RKO (cell line): ENCODE data around the gene TCF7.
"Not testable (repeated sequence)": the region's sequence is repeated elsewhere in the genome, so short reads cannot be mapped to it uniquely, and the experiment has no call there.

Experiments used
- DNase-seq: peaks from one replicate; pipeline ENCODE4 v3.0.0-alpha.2; 2016; ENCODE audit warnings: low spot score

Gene TCF7

DNA sequence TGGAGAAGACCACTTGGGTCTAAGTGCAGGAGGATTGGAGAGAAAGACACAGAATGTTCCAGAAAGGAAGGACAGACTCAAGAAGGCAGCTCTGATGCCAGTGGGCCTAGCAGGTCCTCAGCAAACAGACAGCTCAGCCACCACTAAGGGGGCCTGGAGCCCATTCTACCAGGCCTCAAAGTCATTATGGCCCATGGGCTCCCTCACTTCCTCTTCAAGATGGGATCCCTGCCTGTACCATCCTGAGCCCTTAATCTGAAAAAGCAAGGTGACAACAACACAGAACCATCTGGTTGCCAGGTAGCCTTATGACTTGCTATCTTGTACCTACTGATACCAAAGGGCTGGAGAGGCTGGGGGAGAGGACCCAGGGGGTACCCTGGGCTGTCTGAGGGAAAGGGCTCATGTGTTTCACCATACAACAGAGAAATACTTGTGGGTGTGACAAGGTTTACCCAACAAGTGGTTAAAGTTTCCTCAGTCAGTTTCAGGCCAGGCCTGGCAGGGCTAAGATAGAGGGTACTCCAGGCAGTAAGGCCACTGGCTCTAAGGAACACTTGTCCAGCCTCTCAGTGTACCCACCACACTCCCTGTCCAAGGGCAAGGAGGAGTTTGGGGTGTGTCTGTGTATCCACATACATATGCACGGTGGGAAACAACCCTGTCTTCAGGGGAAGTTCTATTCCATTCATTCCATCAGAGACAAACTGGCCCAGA, 30.7 kb downstream of the TCF7 start:
- DNase-seq: no peak

DNA sequence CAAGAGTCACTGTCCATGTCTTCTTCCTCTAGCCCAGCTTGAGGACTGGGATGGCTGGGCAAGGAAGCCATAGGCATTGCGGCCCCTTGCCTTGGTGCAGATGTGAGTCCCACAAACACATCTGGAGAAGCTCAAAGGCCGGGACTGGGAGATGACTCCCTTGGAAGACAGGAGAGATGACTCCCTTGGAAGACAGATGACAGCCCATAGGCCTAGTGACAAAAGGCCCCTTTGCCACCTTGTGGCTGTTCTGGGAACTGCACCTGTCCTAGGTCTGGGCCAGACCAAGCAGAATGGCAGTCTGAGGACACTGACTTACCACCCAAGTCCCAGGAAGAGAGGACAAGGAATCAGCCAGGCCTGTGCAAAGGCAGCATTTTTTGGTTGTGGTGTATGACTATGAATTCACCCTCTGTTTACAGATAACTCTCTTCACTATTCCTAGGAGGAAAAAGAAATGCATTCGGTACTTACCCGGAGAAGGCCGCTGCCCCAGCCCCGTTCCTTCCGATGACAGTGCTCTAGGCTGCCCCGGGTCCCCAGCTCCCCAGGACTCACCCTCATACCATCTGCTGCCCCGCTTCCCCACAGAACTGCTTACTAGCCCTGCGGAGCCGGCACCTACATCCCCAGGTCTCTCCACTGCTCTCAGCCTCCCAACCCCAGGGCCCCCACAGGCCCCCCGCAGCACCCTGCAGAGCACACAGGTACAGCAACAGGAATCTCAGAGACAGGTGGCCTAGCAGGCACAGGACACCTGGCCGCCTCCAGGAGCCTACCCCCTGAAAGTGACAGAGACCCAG, 31.5 kb downstream of the TCF7 start:
- peak; percentile 64 for DNase-seq

DNA sequence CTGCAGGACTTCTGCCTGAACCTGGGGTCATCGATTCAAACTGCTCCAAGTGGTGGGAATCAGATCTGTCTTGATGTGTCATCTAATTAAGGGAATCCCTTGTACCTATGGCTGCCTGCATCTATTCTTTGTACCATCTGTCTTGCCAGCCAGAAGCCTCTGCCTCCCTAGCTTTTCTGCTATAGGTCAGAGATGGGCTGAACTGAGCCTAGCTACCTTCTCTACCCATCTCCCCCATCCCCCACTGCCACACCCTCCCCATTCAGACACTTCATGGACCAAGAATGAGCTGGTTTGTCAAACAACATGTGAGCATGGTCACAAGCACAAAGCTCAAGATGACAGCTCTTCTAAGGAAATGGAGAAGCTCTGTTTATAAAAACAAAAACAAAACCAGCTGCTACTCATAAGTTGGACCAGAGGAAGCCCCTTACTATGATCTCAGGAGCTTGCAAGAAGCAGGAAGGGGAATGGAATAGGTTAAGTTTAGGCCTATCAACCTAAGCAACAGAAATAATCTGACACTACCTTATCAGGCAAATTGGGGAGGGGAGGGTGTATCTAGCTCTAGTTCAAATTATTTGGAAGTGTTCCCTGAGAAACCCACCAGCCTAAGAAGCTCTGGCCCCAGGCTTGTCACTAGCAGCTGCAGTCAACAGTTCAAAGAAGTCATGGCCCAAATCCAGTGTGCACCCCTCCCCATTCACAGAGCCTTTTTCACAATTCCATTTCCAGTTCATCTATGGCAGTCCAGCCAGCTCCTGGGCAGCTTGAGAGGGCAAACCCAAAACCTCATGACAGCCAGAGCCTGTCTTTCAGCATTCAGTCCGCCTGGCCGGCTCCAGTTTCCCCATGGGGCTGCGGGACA, 32.4 kb downstream of the TCF7 start:
- no peak for DNase-seq

DNA sequence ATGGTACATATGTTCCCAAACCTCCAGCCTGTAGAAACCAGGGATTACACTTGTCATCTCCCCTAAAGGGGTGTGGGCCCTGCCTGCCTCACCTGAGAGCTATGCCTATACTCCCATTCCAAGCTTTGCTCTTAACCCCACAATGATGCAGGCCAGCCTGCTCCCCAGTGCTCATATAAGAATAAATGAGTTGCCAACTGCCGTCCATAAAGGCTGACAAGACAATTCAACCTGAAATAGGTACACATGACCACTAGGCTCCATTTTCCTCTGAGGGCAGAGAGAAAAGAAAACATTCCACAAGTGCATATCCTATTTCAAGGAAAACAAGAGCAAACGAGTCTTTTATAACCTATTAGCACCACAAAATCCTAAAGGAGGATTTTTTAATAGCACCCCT, 33.8 kb downstream of the TCF7 start:
- DNase-seq: no peak

DNA sequence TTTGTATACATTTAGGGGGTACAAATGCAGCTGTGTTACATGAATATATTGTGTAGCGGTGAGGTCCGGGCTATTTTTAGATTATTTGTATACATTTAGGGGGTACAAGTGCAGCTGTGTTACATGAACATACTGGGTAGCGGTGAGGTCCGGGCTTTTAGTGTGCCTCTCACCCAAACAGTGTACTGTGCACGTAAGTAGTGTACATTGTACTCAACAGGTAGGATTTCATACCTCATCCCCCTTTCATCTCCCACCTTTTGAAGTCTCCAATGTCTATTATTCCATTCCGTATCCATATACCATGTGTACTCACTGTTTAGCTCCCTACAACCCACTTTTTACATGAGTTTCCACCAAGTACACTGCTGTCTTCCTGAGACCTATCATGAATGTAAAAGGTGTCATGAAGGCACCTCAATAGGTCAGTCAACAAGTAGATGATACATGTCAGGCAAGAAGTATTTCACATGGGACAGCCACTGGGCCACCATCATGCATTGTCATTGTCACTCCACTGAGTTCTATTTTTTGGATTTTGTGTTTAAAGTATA, 34.6 kb downstream of the TCF7 start:
- no peak for DNase-seq

DNA sequence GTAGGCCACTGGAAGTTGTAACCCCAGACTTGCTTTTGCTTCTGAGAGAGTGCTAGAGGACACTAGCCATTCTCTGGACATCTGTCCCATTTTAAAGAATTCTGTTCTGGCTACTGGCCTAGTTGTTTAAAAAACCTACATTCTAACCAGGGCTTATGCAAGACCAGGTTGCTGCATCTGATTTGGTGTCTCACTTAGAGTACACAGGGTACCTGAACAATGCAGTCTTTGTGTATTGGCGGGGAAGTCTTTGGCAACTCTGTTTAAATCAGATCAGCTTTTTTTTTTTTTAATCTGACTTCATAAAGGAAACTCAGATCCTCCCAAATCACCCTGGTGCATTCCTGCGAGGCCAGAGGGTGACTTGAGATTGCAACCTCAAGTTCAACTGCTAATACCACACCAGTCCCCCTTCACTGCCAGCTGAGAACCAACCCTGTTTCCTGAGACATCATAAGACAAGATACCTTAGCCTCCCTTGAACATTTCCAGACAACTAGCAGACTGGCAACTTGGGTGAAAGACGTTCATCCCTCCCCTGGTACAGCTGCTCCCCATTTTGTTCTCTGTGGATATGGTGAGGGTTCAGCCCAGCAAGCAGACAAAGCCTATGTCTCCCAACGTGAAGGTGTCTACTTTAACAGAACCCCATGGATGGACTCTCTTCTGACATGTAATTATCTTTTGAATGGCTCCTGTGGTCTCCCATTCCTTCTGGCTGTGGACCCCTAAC, 35.3 kb downstream of the TCF7 start:
- no peak for DNase-seq

DNA sequence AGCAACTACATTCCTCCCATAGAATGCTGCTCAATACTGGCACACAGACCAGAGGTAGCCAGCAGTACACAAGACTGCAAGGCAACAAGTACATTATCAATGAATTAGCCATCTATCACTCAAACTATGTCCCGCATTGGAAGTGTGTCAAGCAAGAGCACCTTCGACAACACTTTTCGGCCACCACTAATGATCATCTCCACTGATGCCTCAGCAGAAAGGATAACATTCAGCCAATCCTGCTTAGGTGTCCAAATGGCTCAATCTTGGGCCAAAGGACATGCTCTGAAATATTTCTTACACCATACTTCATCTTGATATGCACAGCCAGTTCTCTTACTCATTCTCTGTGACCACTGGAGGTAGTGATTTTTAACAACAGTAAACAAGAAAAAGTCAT, 37.2 kb downstream of the TCF7 start:
- no peak for DNase-seq

DNA sequence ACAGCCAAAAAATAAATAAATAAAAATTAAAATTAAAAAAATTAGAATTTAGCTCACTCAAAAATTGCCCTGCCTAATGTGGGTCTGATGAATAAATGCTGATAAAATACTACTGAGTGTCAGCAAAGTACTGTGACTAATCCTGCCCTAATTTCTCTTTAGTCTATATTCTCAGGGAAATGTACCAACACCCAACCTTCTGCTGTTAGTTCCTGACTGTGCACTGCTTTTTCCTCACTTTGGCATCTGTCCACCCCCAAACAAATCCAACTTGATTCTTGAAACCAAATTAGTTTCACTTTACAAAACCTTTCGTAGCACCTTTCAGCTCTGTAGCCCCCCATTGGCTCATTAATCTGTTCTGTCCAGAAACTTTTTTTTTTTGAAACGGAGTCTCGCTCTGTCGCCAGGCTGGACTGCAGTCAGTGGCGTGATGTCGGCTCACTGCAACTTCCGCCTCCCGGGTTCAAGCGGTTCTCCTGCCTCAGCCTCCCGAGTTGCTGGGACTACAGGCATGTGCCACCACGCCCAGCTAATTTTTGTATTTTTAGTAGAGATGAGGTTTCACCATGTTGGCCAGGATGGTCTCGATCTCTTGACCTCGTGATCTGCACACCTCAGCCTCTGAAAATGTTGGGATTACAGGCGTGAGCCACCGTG, 37.8 kb downstream of the TCF7 start:
- not testable (repeated sequence) for DNase-seq

DNA sequence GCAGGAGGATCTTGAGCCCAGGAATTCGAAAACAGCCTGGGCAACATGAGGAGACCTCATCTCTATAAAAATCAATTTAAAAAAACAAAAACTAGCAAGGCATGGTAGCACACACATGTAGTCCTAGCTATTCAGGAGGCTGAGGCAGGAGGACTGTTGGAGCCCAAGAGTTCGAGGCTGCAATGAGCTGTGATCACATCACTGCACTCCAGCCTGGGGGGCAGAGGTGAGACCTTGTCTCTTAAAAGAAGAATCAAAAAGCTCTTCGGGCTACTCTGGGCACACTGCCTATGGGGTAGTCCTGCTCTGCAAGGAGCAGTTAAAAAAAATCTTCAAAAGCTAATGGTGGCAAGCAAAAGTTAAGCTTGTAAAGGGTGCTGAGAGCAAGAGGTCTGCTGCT, 38.8 kb downstream of the TCF7 start:
- DNase-seq: no peak

DNA sequence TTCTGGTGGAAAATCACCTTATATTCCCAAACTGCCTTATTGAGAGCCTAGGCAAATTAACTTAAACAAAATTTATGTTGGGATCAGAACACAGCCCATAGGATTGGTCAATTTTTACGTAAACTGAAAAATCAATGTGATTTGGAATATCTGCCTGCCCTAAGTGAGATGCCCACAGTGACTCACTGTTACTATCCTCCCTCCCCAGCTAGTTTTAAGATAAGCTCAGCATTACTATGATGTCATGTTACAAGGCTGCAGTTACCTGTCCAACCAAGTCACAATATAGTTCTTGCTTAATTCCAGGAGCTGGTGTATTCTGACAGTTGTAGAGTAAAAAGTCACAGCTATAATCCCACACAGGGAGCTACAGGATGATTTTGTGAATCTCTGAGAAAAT, 39.2 kb downstream of the TCF7 start:
- DNase-seq: no peak

DNA sequence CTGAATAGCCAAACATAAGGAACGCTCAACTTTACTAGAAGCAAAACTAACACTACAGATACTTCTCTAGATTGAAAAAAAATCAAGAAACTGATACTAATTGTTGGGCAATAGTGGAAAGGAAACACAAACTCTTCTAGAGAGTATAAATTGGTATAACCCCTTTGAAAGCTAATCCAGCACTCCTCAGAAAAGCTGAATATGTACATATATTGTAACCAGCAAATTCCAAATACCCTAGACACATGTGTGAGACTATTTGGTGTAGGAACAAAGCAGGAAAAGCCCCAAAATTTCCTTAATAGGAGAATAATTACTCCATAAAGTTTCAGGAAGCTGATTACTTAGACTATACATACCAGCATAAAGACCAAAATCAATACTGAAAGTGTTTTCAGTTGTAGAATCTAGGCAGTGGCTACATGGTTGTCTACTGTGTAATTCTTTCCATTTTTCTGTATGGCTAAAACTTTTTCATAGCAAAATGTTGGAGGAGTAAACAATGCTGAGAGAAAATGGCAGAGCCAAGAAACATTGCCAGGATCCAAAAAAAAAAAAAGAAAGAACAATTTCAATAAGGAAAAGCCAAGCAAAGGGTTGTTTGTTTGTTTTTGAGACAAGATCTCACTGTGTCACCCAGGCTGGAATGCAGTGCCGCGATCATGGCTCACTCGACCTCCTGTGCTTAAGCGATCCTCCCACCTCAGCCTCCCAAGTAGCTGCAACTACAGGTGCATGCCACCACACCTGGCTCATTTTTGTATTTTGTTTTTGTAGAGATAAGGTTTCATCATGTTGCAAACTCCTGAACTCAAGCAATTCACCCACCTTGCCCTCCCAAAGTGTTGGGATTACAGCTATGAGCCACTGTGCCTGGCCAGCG, 47.3 kb downstream of the TCF7 start:
- no peak for DNase-seq

DNA sequence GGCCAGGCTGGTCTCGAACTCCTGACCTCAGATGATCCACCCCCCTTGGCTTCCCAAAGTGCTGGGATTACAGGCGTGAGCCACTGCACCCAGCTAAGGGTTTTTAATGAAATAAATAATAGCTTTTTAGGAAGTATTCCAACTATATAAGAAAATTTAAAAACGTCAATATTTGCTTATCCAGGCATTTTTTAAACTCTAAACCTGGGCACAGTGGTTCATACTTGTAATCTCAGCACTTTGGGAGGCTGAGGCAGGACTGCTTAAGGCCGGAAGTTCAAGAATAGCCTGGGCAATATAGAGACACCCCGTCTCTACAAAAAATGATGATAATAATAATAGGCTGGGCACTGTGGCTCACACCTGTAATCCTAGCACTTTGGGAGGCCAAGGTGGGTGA, 48.1 kb downstream of the TCF7 start:
- no peak for DNase-seq

DNA sequence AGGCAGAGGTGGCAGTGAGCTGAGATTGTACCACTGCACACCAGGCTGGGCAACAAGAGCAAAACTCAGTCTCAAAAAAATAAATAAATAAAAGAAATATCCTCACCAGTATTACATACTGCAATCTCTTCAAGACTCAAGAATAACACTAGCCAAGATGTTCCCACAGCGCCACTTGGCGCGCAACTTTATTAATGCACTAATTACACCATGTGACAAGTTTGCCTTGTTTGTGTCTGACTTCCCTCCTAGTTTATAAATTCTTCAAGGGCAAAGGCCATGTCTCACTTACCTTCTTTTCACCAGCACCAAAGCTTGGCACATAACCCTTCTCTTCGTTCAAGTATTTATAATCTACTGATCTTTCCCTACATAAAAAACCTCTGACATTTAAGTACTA, 57.5 kb downstream of the TCF7 start:
- DNase-seq: no peak

DNA sequence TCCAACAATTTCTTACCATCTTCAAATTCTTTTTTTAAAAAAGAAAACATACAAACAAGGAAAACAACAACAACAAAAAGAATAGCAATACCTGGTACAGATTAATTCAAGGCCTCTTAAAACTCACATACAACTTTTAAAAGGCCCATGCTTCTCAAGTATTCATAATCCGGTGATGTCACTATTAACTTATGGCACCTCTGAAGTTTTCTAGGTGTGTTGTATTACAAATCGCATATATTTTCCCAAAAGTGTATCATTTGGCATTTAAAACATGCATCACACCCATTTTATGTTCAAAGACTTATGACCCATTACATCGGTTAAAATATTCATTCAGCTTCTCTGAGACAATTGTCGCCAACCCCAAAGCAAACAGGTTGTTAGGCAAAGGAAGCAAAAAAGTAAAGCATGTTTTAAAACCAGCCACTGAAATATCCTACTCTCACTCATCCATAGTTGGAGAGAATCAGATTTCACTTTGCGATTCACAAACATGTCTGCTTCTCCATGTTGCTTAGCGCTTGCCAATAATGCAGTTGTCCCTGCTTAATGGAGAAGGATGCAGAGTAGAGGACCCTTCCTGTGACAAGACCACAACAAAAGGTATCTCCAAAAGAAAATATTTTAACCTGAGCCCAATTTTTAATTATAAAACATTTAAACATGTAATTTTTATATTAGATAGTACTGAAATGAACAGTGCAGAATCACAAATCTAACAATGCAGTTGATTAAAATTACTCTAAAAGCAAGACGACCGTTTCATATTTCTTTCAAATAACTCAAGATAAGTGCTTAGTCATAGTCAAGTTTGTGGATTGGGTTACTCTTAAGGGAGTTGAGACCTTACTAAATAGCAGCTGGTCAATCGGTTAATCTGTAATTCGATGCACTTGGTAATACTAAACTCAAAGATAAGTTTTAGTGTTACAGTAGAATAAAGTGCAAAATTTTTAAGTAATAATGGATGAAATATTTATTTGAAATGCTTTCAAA, 60.7 kb downstream of the TCF7 start:
- peak; percentile 61 for DNase-seq

DNA sequence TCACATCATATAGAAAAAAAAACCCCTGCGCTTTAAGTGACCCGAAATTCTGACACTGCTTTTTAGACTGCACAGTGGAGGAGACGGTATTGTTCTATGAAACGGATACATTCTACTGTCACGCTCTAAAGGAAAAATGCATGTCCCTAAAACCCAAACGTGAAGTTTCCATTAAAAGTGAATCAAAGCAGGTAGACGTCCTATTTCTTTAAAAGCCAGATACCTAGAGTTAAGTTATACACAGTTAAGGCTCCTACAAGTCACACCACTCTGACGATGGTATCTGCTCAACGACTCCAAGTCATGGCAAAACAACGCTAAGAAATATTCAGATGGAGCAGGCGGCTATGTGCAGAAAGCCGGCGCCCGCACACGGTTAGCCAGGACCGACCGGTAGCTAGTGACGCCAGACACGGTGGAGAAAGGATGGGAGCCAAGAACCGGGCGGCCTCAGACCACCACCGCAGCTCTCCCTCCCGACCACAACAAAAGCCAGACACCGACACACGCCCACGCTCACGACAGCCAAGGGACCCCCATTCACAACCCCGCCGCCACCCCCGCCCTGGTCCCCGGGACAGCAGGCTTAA, 61.5 kb downstream of the TCF7 start:
- DNase-seq: peak; percentile 59

DNA sequence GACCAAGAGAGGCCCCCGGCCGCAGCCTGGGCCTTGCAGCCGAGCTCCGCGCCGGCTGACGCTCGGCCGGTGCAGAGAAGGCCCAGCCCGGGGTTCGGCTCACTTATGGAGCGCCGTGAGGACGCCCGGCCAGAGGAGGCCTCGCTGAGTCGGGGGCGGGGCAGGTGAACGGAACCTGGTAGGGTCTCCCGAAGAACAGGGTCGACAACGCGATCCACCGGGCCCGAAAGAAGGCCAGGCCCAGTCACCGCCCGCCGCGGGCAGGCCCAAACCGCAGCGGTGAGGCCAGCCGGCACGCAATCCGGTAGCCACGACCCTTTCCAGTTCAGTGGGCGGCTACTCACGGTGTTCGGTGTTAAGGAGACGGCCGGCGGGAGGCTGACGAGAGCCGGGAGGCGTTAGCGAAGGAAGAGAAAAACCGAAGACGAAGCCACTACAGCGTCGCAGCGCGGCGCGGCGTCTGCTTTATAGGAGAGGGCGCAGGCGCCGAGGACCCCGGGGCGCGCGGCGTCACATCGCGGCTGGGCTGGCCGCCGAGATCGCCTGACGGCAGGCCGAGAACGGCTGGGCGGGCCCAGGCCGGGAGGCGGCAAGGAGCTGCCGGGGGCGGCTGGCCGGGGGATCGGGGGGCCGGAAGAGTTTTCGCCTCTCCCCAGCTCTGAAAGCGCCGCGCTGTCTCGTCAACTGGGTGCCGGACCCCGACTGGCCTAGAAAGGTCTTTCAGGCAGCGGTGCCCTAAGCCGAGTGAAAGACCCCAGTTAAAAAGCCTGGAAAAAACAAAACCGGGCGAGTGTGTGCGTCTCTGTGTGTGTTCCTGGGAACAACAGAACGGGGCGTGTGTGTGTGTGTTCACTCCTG, 62.3 kb downstream of the TCF7 start, which contains the start of gene SKP1:
SKP1 (minus strand) TSS at position 440 of the 858 bp plus-strand sequence. CDS start 2,928 bp downstream, outside the sequence.
- DNase-seq: peak; percentile 85

DNA sequence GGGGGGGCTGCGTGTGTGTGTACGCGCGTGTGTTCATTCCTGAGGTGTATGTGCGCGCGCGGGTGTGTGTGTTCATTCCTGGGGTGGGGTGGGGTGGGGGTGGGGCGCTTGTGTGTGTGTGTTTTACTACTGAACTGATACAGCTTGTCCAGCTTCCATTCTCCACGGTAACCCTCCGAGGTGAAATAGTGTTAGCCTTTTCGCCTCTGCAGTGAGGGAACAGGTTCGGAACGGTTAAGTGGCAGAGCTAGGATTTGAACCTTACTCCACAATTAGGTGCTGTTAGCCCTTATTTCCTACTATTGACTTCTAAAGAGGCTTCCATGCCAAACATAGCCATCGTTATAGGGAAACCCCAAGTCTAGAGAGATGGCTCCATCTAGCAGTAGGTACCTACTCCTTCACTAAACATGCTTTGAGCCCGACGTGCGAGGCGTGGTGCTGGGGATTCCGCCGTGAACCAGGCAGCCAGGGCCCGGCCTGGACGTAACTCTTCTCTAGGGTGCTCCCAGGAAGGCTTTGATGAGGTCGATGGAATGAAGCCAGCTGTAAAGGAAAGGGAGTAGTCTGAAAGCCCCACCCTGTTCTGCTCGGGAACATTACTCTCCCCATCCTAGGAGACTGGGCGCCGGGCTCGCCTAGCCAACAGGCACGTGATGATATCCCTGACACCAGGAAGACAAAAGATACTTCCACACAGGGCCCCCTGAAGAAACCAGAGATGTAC, 63.1 kb downstream of the TCF7 start:
- no peak for DNase-seq
